GM19025 (cell line): ENCODE data around the gene RARRES1.
"Not testable (repeated sequence)": the region's sequence is repeated elsewhere in the genome, so short reads cannot be mapped to it uniquely, and the experiment has no call there.

Experiments
- ATAC-seq: cut with Tn5 transposase; IDR thresholded peaks from one replicate; pipeline ENCODE4 v1.9.1; 2021; ENCODE audit warnings: mild to moderate bottlenecking, low read depth, moderate library complexity; ENCODE audit not compliant: unreplicated experiment

RARRES1 gene

GRCh38 chr3:158701420-158702065 is 30.7 kb downstream of the RARRES1 start:
- no peak for ATAC-seq

GRCh38 chr3:158700559-158700958 is 31.7 kb downstream of the RARRES1 start:
- no peak for ATAC-seq

- ATAC-seq, result no peak
These were observed 35.6 kb downstream of the RARRES1 start for GRCh38 chr3:158696618-158697017.

GRCh38 chr3:158693866-158694456 is 38.3 kb downstream of the RARRES1 start:
- not testable (repeated sequence) for ATAC-seq

GRCh38 chr3:158685159-158685558 is 47.1 kb downstream of the RARRES1 start:
- ATAC-seq, result no peak

GRCh38 chr3:158683230-158683962 is 48.9 kb downstream of the RARRES1 start:
- ATAC-seq, result no peak

GRCh38 chr3:158680861-158681260 is 51.4 kb downstream of the RARRES1 start:
- ATAC-seq, result no peak

- ATAC-seq, result no peak
These were observed 52.7 kb downstream of the RARRES1 start for GRCh38 chr3:158679547-158680000.

GRCh38 chr3:158678687-158679086 is 53.6 kb downstream of the RARRES1 start:
- no peak for ATAC-seq

GRCh38 chr3:158672215-158673176 is 59.8 kb downstream of the RARRES1 start, which contains the start of gene LXN:
TSS of gene LXN (minus strand) at chr3:158672648. CDS start at chr3:158672478, 170 bp downstream.
- peak; percentile 99 for ATAC-seq

- no peak for ATAC-seq
These were observed 60.4 kb downstream of the RARRES1 start for GRCh38 chr3:158671821-158672214.

- no peak for ATAC-seq
These were observed 63.8 kb downstream of the RARRES1 start for GRCh38 chr3:158668506-158668905.

- no peak for ATAC-seq
These were observed 65.8 kb downstream of the RARRES1 start for GRCh38 chr3:158666416-158666815.

GRCh38 chr3:158663832-158664231 is 68.4 kb downstream of the RARRES1 start:
- no peak for ATAC-seq

GRCh38 chr3:158663246-158663645 is 69.0 kb downstream of the RARRES1 start:
- no peak for ATAC-seq

- no peak for ATAC-seq
These were observed 71.5 kb downstream of the RARRES1 start for GRCh38 chr3:158660711-158661110.

- peak; percentile 57 for ATAC-seq
These were observed 72.6 kb downstream of the RARRES1 start for GRCh38 chr3:158659454-158660237.

GRCh38 chr3:158658889-158659288 is 73.4 kb downstream of the RARRES1 start:
- no peak for ATAC-seq

- ATAC-seq, result no peak
These were observed 79.8 kb downstream of the RARRES1 start for GRCh38 chr3:158652463-158652862.

- ATAC-seq, result no peak
These were observed 81.1 kb downstream of the RARRES1 start for GRCh38 chr3:158651192-158651591.
